ENCODE measurements around the gene DRAM2.
"Not testable (repeated sequence)": the region's sequence is repeated elsewhere in the genome, so short reads cannot be mapped to it uniquely, and the experiment has no call there.

DRAM2 gene

GRCh38 chr1:111084999-111085398 is 54.9 kb downstream of the DRAM2 start:
- H3K36me3 ChIP-seq (ENCODE audit: control insufficient read depth, insufficient read depth, low read length), result no peaks in the 10 kb centered on the region
- no peaks in the 10 kb centered on the region for H3K4me1 ChIP-seq (ENCODE audit: control insufficient read depth, insufficient read depth, low read length, poor library complexity, severe bottlenecking)
- H3K27ac ChIP-seq (ENCODE audit: insufficient read depth, low read length, poor library complexity, severe bottlenecking), result no peak overlapping the region
- no peak overlapping the region for H3K4me3 ChIP-seq (ENCODE audit: insufficient read depth, low read depth, low read length, poor library complexity, severe bottlenecking)
- no peaks in the 10 kb centered on the region for H3K9me3 ChIP-seq (ENCODE audit: control insufficient read depth, low read length)
- no peak for DNase-seq
- H3K27me3 ChIP-seq (replicated peaks; ENCODE audit: control insufficient read depth, insufficient read depth, low read length, poor library complexity, severe bottlenecking), result no peaks in the 10 kb centered on the region

DNA sequence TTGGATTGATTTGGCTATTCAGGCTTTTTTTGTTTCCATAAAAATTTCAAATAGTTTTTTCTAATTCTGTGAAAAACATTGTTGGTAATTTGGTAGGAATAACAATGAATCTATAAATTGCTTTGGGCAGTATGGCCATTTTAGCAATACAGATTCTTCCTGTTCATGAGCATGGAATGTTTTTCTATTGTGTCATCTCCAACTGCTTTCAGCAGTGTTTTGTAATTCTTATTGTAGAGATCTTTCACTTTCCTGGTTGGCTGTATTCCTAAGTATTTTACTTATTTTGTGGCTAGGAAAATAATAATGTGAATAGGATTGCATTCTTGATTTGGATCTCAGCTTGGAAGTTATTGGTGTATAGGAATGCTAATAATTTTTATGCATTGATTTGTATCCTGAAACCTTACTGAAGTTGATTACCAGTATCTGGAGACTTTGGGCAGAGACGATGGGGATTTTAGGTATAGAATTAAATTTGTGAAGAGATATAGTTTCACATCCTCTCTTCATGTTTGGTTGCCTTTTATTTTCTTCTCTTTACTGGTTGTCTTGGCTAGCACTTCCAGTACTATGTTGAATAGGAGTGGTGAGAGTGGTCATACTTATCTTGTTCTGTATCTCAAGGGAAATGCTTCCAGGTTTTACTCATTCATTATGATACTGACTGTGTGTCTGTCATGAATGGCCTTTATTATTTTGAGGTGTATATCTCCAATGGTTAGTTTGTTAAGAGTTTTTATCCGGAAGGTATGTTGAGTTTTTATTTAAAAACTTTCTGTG is 57.3 kb downstream of the DRAM2 start:
- no peak for DNase-seq
- Histone ChIP-seq H3K4me1 (ENCODE audit: control insufficient read depth, insufficient read depth, low read length, poor library complexity, severe bottlenecking) (no peaks in the 10 kb centered on the region), H3K27me3 (replicated peaks; ENCODE audit: control insufficient read depth, insufficient read depth, low read length, poor library complexity, severe bottlenecking) (no peaks in the 10 kb centered on the region), H3K36me3 (ENCODE audit: control insufficient read depth, insufficient read depth, low read length) (no peaks in the 10 kb centered on the region), H3K9me3 (ENCODE audit: control insufficient read depth, low read length) (no peaks in the 10 kb centered on the region), H3K4me3 (ENCODE audit: insufficient read depth, low read depth, low read length, poor library complexity, severe bottlenecking) (no peak overlapping the region), H3K27ac (ENCODE audit: insufficient read depth, low read length, poor library complexity, severe bottlenecking) (no peak overlapping the region)

DNA sequence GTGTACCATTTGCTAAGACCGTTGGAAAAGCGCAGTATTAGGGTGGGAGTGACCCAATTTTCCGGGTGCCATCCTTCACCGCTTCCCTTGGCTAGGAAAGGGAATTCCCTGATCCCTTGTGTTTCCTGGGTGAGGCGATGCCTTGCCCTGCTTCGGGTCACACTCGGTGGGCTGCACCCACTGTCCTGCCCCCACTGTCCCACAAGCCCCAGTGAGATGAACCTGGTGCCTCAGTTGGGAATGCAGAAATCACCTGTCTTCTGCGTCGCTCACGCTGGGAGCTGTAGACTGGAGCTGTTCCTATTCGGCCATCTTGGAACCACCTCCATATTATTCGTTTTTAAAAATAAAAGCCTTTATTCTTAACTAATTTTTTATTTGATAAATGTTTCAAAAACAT is 60.6 kb downstream of the DRAM2 start:
- H3K27me3 ChIP-seq (replicated peaks; ENCODE audit: control insufficient read depth, insufficient read depth, low read length, poor library complexity, severe bottlenecking); H3K27ac ChIP-seq (ENCODE audit: insufficient read depth, low read length, poor library complexity, severe bottlenecking); H3K36me3 ChIP-seq (ENCODE audit: control insufficient read depth, insufficient read depth, low read length); H3K4me1 ChIP-seq (ENCODE audit: control insufficient read depth, insufficient read depth, low read length, poor library complexity, severe bottlenecking); H3K4me3 ChIP-seq (ENCODE audit: insufficient read depth, low read depth, low read length, poor library complexity, severe bottlenecking); DNase-seq; H3K9me3 ChIP-seq (ENCODE audit: control insufficient read depth, low read length): not testable (repeated sequence)

DNA sequence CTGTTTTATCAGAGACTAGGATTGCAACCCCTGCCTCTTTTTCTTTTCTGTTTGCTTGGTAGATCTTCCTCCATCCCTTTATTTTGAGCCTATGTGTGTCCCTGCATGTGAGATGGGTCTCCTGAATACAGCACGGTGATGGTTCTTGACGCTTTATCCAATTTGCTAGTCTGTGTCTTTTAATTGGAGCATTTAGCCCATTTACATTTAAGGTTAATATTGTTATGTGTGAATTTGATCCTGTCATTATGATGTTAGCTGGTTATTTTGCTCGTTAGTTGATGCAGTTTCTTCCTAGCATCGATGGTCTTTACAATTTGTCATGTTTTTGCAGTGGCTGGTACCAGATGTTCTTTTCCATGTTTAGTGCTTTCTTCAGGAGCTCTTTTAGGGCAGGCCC is 62.6 kb downstream of the DRAM2 start:
- H3K27ac ChIP-seq (ENCODE audit: insufficient read depth, low read length, poor library complexity, severe bottlenecking); DNase-seq; H3K27me3 ChIP-seq (replicated peaks; ENCODE audit: control insufficient read depth, insufficient read depth, low read length, poor library complexity, severe bottlenecking): not testable (repeated sequence)

More for the DNA sequence above, 62.6 kb downstream of the DRAM2 start:
- H3K9me3 ChIP-seq (ENCODE audit: control insufficient read depth, low read length); H3K36me3 ChIP-seq (ENCODE audit: control insufficient read depth, insufficient read depth, low read length); H3K4me1 ChIP-seq (ENCODE audit: control insufficient read depth, insufficient read depth, low read length, poor library complexity, severe bottlenecking); H3K4me3 ChIP-seq (ENCODE audit: insufficient read depth, low read depth, low read length, poor library complexity, severe bottlenecking): not testable (repeated sequence)

Measured in effector memory CD4-positive, alpha-beta T cell (primary cell).